Left ventricle myocardium superior (tissue), 1 donor: ENCODE results near the gene ZBTB33. TPM values are rescaled to one million over a fixed set of nuclear protein-coding genes. Genes with fewer than 3 reads are reported as not detected.

Source experiments
- ATAC-seq: fragments of 200-7000 bp; cut with Tn5 transposase; one replicate; pipeline ENCODE4 v1.9.1; 2020; ENCODE audit warnings: mild to moderate bottlenecking, moderate library complexity
- DNase-seq: peaks from one replicate; pipeline ENCODE4 v3.0.0-alpha.2; 2020
- intact Hi-C: fragments of 100-400 bp; cut with micrococcal nuclease; formaldehyde crosslinking; loops from one replicate; pipeline ENCODE4 v1.11.0; 2022
- total RNA-seq: library from RNA; stranded (reverse); fragmentation: NEBNext Ultra II Directional; extraction: Animal tissue kit (Norgen Biotek cat#: 25700); gene quantifications from one replicate; pipeline ENCODE4 v1.2.1, GENCODE V29; 2021
- donor health status: DM: no; HTN: yes; CAD: no; lungs with severe emphysema.

Gene ZBTB33
- total RNA-seq, 1 donor from 2014 or later: 6.4 TPM

GRCh38 chrX:120262859-120263708, 12.5 kb downstream of the ZBTB33 start:
- no peak for DNase-seq
- intact Hi-C loops: no loop called here
- no peak for ATAC-seq

GRCh38 chrX:120264341-120264740, 13.7 kb downstream of the ZBTB33 start:
- ATAC-seq (no peak), DNase-seq (no peak)
- intact Hi-C loops: no loop called here

- DNase-seq (no peak), ATAC-seq (peak; percentile 43)
- intact Hi-C loops: no loop called here
Measured at GRCh38 chrX:120269373-120270035, 18.9 kb downstream of the ZBTB33 start.

- ATAC-seq: no peak
- DNase-seq: no peak
- intact Hi-C loops: no loop called here
Measured at GRCh38 chrX:120270567-120270966, 20.0 kb downstream of the ZBTB33 start.

GRCh38 chrX:120271218-120271617, 20.6 kb downstream of the ZBTB33 start:
- no peak for DNase-seq
- intact Hi-C loops: no loop called here
- peak; percentile 48 for ATAC-seq

- no peak for ATAC-seq
- intact Hi-C loops: no loop called here
- no peak for DNase-seq
Measured at GRCh38 chrX:120274145-120274544, 23.5 kb downstream of the ZBTB33 start.

GRCh38 chrX:120274958-120275357, 24.3 kb downstream of the ZBTB33 start:
- ATAC-seq (no peak), DNase-seq (no peak)
- intact Hi-C loops: no loop called here

- no peak for DNase-seq
- intact Hi-C loops: no loop called here
- no peak for ATAC-seq
Measured at GRCh38 chrX:120281021-120281624, 30.5 kb downstream of the ZBTB33 start.

GRCh38 chrX:120281761-120282160, 31.1 kb downstream of the ZBTB33 start:
- no peak for ATAC-seq
- no peak for DNase-seq
- intact Hi-C loops: no loop called here

GRCh38 chrX:120282697-120283096, 32.1 kb downstream of the ZBTB33 start:
- DNase-seq: no peak
- intact Hi-C loops: no loop called here
- no peak for ATAC-seq

- no peak for DNase-seq
- intact Hi-C loops: no loop called here
- ATAC-seq: no peak
Measured at GRCh38 chrX:120286733-120287512, 36.3 kb downstream of the ZBTB33 start.

- DNase-seq: no peak
- intact Hi-C loops: no loop called here
- no peak for ATAC-seq
Measured at GRCh38 chrX:120287513-120288112, 37.0 kb downstream of the ZBTB33 start.

GRCh38 chrX:120290107-120290506, 39.5 kb downstream of the ZBTB33 start:
- ATAC-seq: no peak
- intact Hi-C loops: no loop called here
- no peak for DNase-seq

GRCh38 chrX:120291211-120291610, 40.6 kb downstream of the ZBTB33 start:
- intact Hi-C loops: no loop called here
- ATAC-seq (no peak), DNase-seq (no peak)

GRCh38 chrX:120293015-120293414, 42.4 kb downstream of the ZBTB33 start:
- ATAC-seq (no peak), DNase-seq (no peak)
- intact Hi-C loops: no loop called here

- intact Hi-C loops: no loop called here
- DNase-seq (no peak), ATAC-seq (no peak)
Measured at GRCh38 chrX:120294651-120295050, 44.0 kb downstream of the ZBTB33 start.

GRCh38 chrX:120297923-120298322, 47.3 kb downstream of the ZBTB33 start:
- intact Hi-C loops: no loop called here
- DNase-seq: no peak
- no peak for ATAC-seq

GRCh38 chrX:120299928-120300327, 49.3 kb downstream of the ZBTB33 start:
- ATAC-seq: no peak

GRCh38 chrX:120301497-120301896, 50.9 kb downstream of the ZBTB33 start:
- no peak for ATAC-seq
- no peak for DNase-seq
- intact Hi-C loops: no loop called here

More at GRCh38 chrX:120299928-120300327, 49.3 kb downstream of the ZBTB33 start:
- intact Hi-C loops: no loop called here
- DNase-seq: no peak
